Breast epithelium (tissue), 4 donors: ENCODE data around the gene PLCB3. TPM values are rescaled to one million over a fixed set of nuclear protein-coding genes. Genes with fewer than 3 reads are reported as not detected.
A peak's percentile ranks its signal among the peaks of the same experiment; 100 is the strongest.

ENCODE experiments used
- DNase-seq, 2 donors: peaks; one replicate each; pipeline ENCODE4 v3.0.0-alpha.2; 2019; ENCODE audit warnings: low spot score in 2 of 2
- H3K27ac ChIP-seq, 2 donors: fragments of 200-600 bp; sonication (generic) in 1 of 2; one replicate each; pipeline ENCODE4 v1.5.1; 2016 to 2019; ENCODE audit warnings: mild to moderate bottlenecking in 1 of 2
- H3K27me3 ChIP-seq, 2 donors: fragments of 200-600 bp; sonication (generic) in 1 of 2; one replicate each; pipeline versions ENCODE4 v1.5.1 to v1.6.0; 2017 to 2019; ENCODE audit warnings: control low read depth in 1 of 2, mild to moderate bottlenecking in 1 of 2
- H3K36me3 ChIP-seq: fragments of 200-600 bp; one replicate; pipeline ENCODE4 v1.5.1; 2019
- H3K4me1 ChIP-seq, 2 donors: fragments of 200-600 bp; sonication (generic); one replicate each; pipeline ENCODE4 v1.5.1; 2016 to 2019; ENCODE audit warnings: control low read depth in 1 of 2
- H3K4me3 ChIP-seq, 3 donors: fragments of 200-600 bp; sonication (generic); 1 replicate in 2 of 3; 2 replicates in 1 of 3; pipeline ENCODE4 v1.5.1; 2016 to 2019; ENCODE audit warnings: mild to moderate bottlenecking in 3 of 3, moderate library complexity in 2 of 3
- H3K9me3 ChIP-seq, 2 donors: fragments of 200-600 bp; sonication (generic) in 1 of 2; one replicate each; pipeline ENCODE4 v1.5.1; 2016 to 2019; ENCODE audit warnings: control low read depth in 1 of 2
- POLR2A ChIP-seq: fragments of 450-650 bp; IDR thresholded peaks from one replicate; pipeline ENCODE4 v1.6.1; 2016; ENCODE audit warnings: antibody characterized with exemption, mild to moderate bottlenecking, moderate library complexity
- POLR2AphosphoS5 ChIP-seq, 3 donors: sonication (generic); formaldehyde crosslinking; IDR thresholded peaks; one replicate each; pipeline ENCODE4 v1.6.1; 2017; ENCODE audit warnings: antibody characterized with exemption in 3 of 3
- intact Hi-C: fragments of 100-400 bp; cut with DNase I; formaldehyde crosslinking; loops from one replicate; pipeline ENCODE4 v1.15.1; 2023; ENCODE audit warnings: low total_unique reads
- total RNA-seq, 3 donors: library from RNA; depleted of rRNA; stranded (reverse); fragments of >200 nt; gene quantifications; one replicate each; pipeline ENCODE4 v1.1.0, GENCODE V29; 2016
- TF ChIP-seq, protein P1 (sequence below), 3 donors: fragments of 450-650 bp; IDR thresholded peaks; one replicate each; pipeline ENCODE4 v1.5.1; 2016 to 2017; ENCODE audit warnings: antibody characterized with exemption in 3 of 3, mild to moderate bottlenecking in 3 of 3, moderate library complexity in 3 of 3

PLCB3 gene
- total RNA-seq, 3 donors from 2014 or later = 15.5 to 20.5 (median 19.0) TPM

DNA sequence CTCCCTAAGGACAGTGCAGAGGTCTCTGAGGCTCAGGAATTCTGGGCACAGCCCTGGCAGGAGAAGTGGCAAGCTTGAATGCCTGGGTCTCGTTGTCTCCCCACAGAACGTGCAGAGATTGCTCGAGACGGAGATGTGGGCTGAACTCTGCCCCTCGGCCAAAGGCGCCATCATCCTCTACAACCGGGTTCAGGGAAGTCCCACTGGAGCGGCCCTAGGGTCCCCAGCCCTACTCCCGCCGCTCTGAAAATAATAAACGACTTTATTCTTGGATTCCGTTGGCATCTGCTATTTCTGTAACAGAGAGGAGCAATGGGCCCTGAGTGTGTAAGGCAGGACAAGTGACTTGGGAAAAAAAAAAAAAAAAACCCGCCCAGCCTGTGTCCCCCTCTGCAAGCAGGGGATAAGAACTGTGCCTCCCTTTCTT, 21.6 kb upstream of the PLCB3 start:
- intact Hi-C loops = no loop called here
- peaks cover 4 to 12% of the 10 kb centered on the region in 2 donors for H3K4me1 ChIP-seq
- H3K4me3 ChIP-seq = peak overlapping the region; percentile 65 to 79 (median 77)
- H3K36me3 ChIP-seq = no peaks in the 10 kb centered on the region
- no peak for DNase-seq
- TF ChIP-seq POLR2AphosphoS5 (IDR thresholded peaks at IDR 0.05) (no peak), POLR2A (no peak)
- TF ChIP-seq, protein P1, sequence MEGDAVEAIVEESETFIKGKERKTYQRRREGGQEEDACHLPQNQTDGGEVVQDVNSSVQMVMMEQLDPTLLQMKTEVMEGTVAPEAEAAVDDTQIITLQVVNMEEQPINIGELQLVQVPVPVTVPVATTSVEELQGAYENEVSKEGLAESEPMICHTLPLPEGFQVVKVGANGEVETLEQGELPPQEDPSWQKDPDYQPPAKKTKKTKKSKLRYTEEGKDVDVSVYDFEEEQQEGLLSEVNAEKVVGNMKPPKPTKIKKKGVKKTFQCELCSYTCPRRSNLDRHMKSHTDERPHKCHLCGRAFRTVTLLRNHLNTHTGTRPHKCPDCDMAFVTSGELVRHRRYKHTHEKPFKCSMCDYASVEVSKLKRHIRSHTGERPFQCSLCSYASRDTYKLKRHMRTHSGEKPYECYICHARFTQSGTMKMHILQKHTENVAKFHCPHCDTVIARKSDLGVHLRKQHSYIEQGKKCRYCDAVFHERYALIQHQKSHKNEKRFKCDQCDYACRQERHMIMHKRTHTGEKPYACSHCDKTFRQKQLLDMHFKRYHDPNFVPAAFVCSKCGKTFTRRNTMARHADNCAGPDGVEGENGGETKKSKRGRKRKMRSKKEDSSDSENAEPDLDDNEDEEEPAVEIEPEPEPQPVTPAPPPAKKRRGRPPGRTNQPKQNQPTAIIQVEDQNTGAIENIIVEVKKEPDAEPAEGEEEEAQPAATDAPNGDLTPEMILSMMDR (IDR thresholded peaks at IDR 0.05) = no peak
- no peaks in the 10 kb centered on the region for H3K27me3 ChIP-seq
- no peaks in the 10 kb centered on the region for H3K9me3 ChIP-seq
- H3K27ac ChIP-seq = peak overlapping the region; percentile 94

DNA sequence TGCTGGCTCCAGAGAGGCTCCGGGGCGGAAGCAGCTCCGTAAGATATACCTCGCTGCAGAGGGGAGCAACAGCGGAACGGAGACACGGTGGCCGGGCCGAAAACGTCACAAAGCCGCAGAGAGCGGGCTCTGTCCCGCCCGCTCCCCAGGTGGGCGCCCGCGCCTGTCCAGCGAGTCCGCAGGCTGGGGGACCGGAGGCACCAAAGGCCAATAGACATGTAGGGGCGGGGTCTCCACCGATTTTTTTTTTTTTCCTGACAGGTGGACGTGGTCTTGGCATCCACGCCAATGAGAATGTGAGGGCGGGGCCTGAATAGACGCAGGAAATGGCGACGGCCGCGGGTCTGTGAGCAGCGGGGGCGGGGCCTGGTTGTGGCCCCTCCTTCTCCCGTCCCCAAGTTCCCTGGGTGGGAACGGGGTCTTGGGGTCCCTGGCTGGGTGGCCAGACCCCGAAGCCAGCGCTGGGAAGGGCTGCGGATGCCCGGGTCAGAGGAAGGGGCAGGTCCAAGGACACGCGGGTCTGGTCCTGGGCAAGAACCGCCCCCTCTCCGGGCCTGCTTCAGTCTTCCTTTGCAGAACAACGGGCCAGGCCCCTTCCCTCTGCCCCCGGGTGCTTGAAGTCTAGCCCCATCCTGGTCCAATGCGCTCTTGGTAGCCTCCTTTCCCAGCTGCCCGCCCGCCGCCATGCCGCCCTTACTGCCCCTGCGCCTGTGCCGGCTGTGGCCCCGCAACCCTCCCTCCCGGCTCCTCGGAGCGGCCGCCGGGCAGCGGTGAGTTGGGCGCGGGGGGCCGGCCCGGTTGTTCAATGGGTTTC, 21.0 kb upstream of the PLCB3 start, which contains the start of gene DNAJC4:
DNAJC4 (plus strand) TSS at position 378 of the 814 bp plus-strand sequence; CDS start at position 685, 307 bp downstream.
- intact Hi-C loops = no loop called here
- peak; percentile 90 to 91 for DNase-seq
- Histone ChIP-seq H3K4me1 (peaks cover 9 to 12% of the 10 kb centered on the region in 2 donors), H3K9me3 (no peaks in the 10 kb centered on the region), H3K27me3 (no peaks in the 10 kb centered on the region), H3K36me3 (no peaks in the 10 kb centered on the region), H3K4me3 (peak within 1 kb of the TSS; percentile 65 to 79 (median 77)), H3K27ac (peak within 1 kb of the TSS; percentile 94)
- TF ChIP-seq POLR2AphosphoS5 (IDR thresholded peaks at IDR 0.05) = peak in 2 of 3 donors; percentile 10 to 18
- TF ChIP-seq, protein P1 (IDR thresholded peaks at IDR 0.05) = no peak

DNA sequence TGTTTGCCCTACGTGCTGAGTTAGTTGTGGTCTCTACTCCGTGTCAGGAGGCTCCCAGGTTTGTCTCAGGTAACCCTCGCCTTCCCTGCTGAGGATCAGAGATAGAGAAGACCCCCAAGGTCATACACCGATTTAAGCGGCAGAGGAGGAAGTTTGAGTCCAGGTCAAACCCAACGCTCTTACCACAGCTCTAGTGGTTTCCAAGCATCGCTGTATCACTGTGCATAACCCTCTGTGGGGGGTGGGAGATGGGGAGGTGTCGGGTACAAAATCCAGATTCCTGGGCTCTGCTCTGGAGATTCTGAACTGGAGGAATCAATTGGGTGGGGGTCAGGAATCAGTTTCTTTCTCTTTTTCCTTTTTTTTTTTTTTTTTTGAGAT, 20.4 kb upstream of the PLCB3 start:
- Histone ChIP-seq H3K36me3 (no peaks in the 10 kb centered on the region), H3K9me3 (no peaks in the 10 kb centered on the region), H3K4me3 (peak overlapping the region; percentile 65 to 79 (median 77)), H3K27ac (peak overlapping the region; percentile 94), H3K4me1 (peaks cover 12 to 15% of the 10 kb centered on the region in 2 donors), H3K27me3 (no peaks in the 10 kb centered on the region)
- intact Hi-C loops = no loop called here
- DNase-seq = no peak
- TF ChIP-seq POLR2A = no peak
- TF ChIP-seq, protein P1 (IDR thresholded peaks at IDR 0.05) = no peak
- no peak for TF ChIP-seq POLR2AphosphoS5 (IDR thresholded peaks at IDR 0.05)

DNA sequence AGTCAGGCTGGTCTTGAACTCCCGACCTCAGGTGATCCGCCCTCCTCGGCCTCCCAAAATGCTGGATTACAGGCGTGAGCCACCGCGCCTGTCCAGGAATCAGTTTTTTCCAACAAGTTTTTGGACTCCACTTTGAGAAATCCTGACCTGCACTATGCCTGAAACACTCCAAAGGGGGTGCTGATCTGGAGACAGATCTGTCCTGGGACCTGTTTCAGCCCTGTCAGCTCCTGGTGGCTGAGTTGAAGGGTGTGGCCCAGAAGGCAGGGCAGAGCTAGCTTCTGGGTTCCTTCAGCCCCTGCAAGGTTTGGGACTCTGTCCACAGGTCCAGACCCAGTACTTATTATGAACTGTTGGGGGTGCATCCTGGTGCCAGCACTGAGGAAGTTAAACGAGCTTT, 19.8 kb upstream of the PLCB3 start:
- no peak for DNase-seq
- Histone ChIP-seq H3K27ac (no peak overlapping the region), H3K27me3 (no peaks in the 10 kb centered on the region), H3K4me3 (no peak overlapping the region), H3K36me3 (no peaks in the 10 kb centered on the region), H3K4me1 (peaks cover 12 to 16% of the 10 kb centered on the region in 2 donors), H3K9me3 (no peaks in the 10 kb centered on the region)
- TF ChIP-seq, protein P1 (IDR thresholded peaks at IDR 0.05) = no peak
- no peak for TF ChIP-seq POLR2AphosphoS5 (IDR thresholded peaks at IDR 0.05)
- TF ChIP-seq POLR2A = no peak
- intact Hi-C loops = no loop called here

DNA sequence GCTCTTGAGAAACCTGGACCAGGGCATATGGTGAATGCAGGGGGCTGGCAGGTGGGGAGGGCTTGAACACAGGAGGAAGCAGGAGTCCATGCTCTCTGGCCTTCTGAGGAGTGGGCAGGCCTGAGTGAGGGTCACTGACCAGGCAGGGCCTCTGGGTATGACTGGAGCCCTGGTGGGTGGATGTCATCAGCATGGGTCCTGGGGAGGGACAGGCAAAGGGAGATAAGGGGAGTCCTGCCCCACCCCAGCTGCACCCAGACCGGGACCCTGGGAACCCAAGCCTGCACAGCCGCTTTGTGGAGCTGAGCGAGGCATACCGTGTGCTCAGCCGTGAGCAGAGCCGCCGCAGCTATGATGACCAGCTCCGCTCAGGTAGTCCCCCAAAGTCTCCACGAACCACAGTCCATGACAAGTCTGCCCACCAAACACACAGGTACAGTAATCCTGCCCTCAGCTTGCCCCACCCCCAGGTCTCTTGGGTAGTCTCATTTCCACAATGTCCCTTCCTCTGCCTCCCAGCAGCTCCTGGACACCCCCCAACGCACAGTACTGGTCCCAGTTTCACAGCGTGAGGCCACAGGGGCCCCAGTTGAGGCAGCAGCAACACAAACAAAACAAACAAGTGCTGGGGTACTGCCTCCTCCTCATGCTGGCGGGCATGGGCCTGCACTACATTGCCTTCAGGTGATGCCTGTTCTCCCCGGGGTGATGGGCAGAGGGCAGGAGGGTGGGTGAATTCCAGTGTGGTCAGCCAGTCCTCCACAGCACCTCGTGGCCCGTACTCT, 19.0 kb upstream of the PLCB3 start:
- H3K4me1 ChIP-seq = peaks cover 8 to 16% of the 10 kb centered on the region in 2 donors
- no peaks in the 10 kb centered on the region for H3K36me3 ChIP-seq
- DNase-seq = no peak
- no peaks in the 10 kb centered on the region for H3K27me3 ChIP-seq
- intact Hi-C loops = no loop called here
- TF ChIP-seq POLR2A (no peak), POLR2AphosphoS5 (IDR thresholded peaks at IDR 0.05) (no peak)
- TF ChIP-seq, protein P1 (IDR thresholded peaks at IDR 0.05) = no peak
- no peak overlapping the region for H3K27ac ChIP-seq
- H3K4me3 ChIP-seq = no peak overlapping the region
- H3K9me3 ChIP-seq = no peaks in the 10 kb centered on the region
